ENCODE measurements around the gene TTC36. TPM values are rescaled to one million over a fixed set of nuclear protein-coding genes. Genes with fewer than 3 reads are reported as not detected.

The TTC36 gene
- total and polyA plus RNA-seq, 2 of the 4 experiments (the other 2 are of a cell fraction) = not detected

DNA sequence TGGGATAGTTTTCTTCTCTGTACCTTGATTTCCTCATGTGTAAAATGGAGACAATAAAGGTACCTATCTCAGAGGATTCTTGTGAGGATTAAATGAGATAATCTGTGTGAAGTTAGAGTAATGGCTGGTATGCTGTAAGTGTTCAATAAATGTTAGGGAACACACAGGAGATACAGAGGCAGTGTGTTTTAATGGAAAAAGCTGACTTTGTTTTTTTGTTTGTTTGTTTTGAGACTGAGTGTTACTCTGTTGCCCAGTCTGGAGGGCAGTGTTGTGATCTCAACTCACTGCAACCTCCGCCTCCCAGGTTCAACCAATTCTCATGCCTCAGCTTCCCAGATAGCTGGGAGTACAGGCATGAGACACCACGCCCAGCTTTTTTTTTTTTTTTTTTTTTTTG, 42.4 kb downstream of the TTC36 start:
- no peak for TF ChIP-seq SMC3 (IDR thresholded peaks at IDR 0.05; ENCODE audit: low read depth, low read length)
- no peak for TF ChIP-seq MXI1 (IDR thresholded peaks at IDR 0.05; ENCODE audit: borderline replicate concordance, low read depth, low read length)
- TF ChIP-seq, protein P1, sequence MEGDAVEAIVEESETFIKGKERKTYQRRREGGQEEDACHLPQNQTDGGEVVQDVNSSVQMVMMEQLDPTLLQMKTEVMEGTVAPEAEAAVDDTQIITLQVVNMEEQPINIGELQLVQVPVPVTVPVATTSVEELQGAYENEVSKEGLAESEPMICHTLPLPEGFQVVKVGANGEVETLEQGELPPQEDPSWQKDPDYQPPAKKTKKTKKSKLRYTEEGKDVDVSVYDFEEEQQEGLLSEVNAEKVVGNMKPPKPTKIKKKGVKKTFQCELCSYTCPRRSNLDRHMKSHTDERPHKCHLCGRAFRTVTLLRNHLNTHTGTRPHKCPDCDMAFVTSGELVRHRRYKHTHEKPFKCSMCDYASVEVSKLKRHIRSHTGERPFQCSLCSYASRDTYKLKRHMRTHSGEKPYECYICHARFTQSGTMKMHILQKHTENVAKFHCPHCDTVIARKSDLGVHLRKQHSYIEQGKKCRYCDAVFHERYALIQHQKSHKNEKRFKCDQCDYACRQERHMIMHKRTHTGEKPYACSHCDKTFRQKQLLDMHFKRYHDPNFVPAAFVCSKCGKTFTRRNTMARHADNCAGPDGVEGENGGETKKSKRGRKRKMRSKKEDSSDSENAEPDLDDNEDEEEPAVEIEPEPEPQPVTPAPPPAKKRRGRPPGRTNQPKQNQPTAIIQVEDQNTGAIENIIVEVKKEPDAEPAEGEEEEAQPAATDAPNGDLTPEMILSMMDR (conservative IDR thresholded peaks at IDR 0.05; ENCODE audit: low read depth, low read length) = no peak
- TF ChIP-seq, protein P2, sequence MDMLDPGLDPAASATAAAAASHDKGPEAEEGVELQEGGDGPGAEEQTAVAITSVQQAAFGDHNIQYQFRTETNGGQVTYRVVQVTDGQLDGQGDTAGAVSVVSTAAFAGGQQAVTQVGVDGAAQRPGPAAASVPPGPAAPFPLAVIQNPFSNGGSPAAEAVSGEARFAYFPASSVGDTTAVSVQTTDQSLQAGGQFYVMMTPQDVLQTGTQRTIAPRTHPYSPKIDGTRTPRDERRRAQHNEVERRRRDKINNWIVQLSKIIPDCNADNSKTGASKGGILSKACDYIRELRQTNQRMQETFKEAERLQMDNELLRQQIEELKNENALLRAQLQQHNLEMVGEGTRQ (IDR thresholded peaks at IDR 0.05; ENCODE audit: low read depth, low read length) = no peak
- no peak for TF ChIP-seq NFE2L2 (IDR thresholded peaks at IDR 0.05; ENCODE audit: low read depth, low read length)
- no peak for TF ChIP-seq CHD1 (IDR thresholded peaks at IDR 0.05; ENCODE audit: low read depth, low read length)
- TF ChIP-seq MAZ (IDR thresholded peaks at IDR 0.05; ENCODE audit: borderline replicate concordance, low read depth, low read length) = no peak
- no peak for TF ChIP-seq CEBPB (IDR thresholded peaks at IDR 0.05; ENCODE audit: low read depth, low read length)
- no peak for TF ChIP-seq FOS (IDR thresholded peaks at IDR 0.05; ENCODE audit: low read depth, low read length)
- no peak overlapping the region for H2BK120ac ChIP-seq (ENCODE audit: low read depth, low read length)
- dilution Hi-C loops (cut with HindIII; ENCODE audit: low sequenced_read_pairs, unreplicated experiment) = no loop called here
- BruUV-seq (replicated peaks) = no TSS peak
- no peak overlapping the region for H3K4ac ChIP-seq (ENCODE audit: low read depth, low read length)
- in situ Hi-C loops (cut with MboI; ENCODE audit: low sequenced_read_pairs) = no loop called here
- ChIA-PET POLR2A (ENCODE audit: unreplicated experiment) (interaction anchor here (0.6 kb wide), 1 partner anchor 37 kb away, joined by 4 read pairs; the partner anchor contains the start of gene PHLDB1), CTCF (interaction anchor here (0.6 kb wide), 1 partner anchor 25 kb away, joined by 3 read pairs; no protein-coding TSS in a partner anchor)
- H3K9me1 ChIP-seq (ENCODE audit: insufficient read depth, low read length) = peaks cover 3% of the 10 kb centered on the region; the same call in 1 of the 2 replicates
- no peak overlapping the region for H4K91ac ChIP-seq (ENCODE audit: insufficient read depth, low read depth, low read length)
- H4K8ac ChIP-seq (ENCODE audit: low read depth in 2 of 2, low read length in 2 of 2) = no peak overlapping the region
- no peak overlapping the region for H3K4me3 ChIP-seq (ENCODE audit: insufficient read depth, low read depth, low read length)
- H3K9me3 ChIP-seq (ENCODE audit: control insufficient read depth, insufficient read depth, low read length) = no peaks in the 10 kb centered on the region
- no peak for ATAC-seq (ENCODE audit: low read depth)
- H3K36me3 ChIP-seq (ENCODE audit: control insufficient read depth, insufficient read depth, low read length) = no peaks in the 10 kb centered on the region
- H2BK5ac ChIP-seq (ENCODE audit: low read depth, low read length, poor library complexity, severe bottlenecking) = no peak overlapping the region
- no peaks in the 10 kb centered on the region for H3K27me3 ChIP-seq (ENCODE audit: control insufficient read depth, insufficient read depth, low read length)
- DNase-seq = no peak
- peaks cover 9 to 17% of the 10 kb centered on the region in 2 experiments for H3K79me1 ChIP-seq (ENCODE audit: low read depth in 1 of 2, low read length in 2 of 2)
- no peak overlapping the region for H3K9ac ChIP-seq (ENCODE audit: low read depth, low read length)
- no peak overlapping the region for H4K5ac ChIP-seq (ENCODE audit: low read depth, low read length)
- H3K4me2 ChIP-seq (ENCODE audit: low read depth, low read length) = no peak overlapping the region
- H3K27ac ChIP-seq (ENCODE audit: insufficient read depth, low read length) = no peak overlapping the region
- H3K56ac ChIP-seq (ENCODE audit: extremely low read depth, insufficient read depth, low read length) = no peak overlapping the region
- H2BK20ac ChIP-seq (ENCODE audit: low read depth, low read length) = no peak overlapping the region
- H3K18ac ChIP-seq (ENCODE audit: low read depth, low read length) = no peak overlapping the region
- no peak overlapping the region for H2AK9ac ChIP-seq (replicated peaks; ENCODE audit: low read depth, low read length, poor library complexity)
- intact Hi-C loops (cut with micrococcal nuclease) = loop anchor here (5.0 kb wide), 3 partner anchors 372 to 1797 kb away; partner anchors contain the start of gene BUD13
- no peak overlapping the region for H3K23ac ChIP-seq (ENCODE audit: low read depth, low read length)
- H2AK5ac ChIP-seq (ENCODE audit: low read depth, low read length) = no peak overlapping the region
- no peak overlapping the region for H3K14ac ChIP-seq (replicated peaks; ENCODE audit: low read depth, low read length)
- H4K20me1 ChIP-seq (ENCODE audit: insufficient read depth, low read length) = peaks cover 20% of the 10 kb centered on the region
- WGBS, 2 experiments (ENCODE audit: extremely low coverage in 2 of 2, insufficient read length in 1 of 2) = no CpG with 5 or more reads among the region's 2 CpGs
- H2AFZ ChIP-seq (replicated peaks; ENCODE audit: low read length, poor library complexity) = no peak overlapping the region
- H3K4me1 ChIP-seq (ENCODE audit: control insufficient read depth, insufficient read depth, low read length) = peaks cover 3% of the 10 kb centered on the region
- H2BK15ac ChIP-seq (ENCODE audit: low read depth, low read length) = no peak overlapping the region

Measured in IMR-90 (cell line).